ENCODE data around the gene ERCC3.
"Not testable (repeated sequence)": the region's sequence is repeated elsewhere in the genome, so short reads cannot be mapped to it uniquely, and the experiment has no call there.

ERCC3 gene

GRCh38 chr2:127277028-127277427 lies 16.9 kb downstream of the ERCC3 start:
- no peak for FAIRE-seq

GRCh38 chr2:127275789-127276188 lies 18.2 kb downstream of the ERCC3 start:
- no peak for FAIRE-seq

- no peak for FAIRE-seq
Measured at GRCh38 chr2:127275356-127275755, 18.6 kb downstream of the ERCC3 start.

- no peak for FAIRE-seq
Measured at GRCh38 chr2:127270663-127271062, 23.3 kb downstream of the ERCC3 start.

- FAIRE-seq: no peak
Measured at GRCh38 chr2:127261804-127262406, 32.0 kb downstream of the ERCC3 start.

- no peak for FAIRE-seq
Measured at GRCh38 chr2:127259355-127259754, 34.6 kb downstream of the ERCC3 start.

- no peak for FAIRE-seq
Measured at GRCh38 chr2:127256866-127257265, 37.1 kb downstream of the ERCC3 start.

- no peak for FAIRE-seq
Measured at GRCh38 chr2:127256381-127256780, 37.6 kb downstream of the ERCC3 start.

GRCh38 chr2:127255721-127256120 lies 38.2 kb downstream of the ERCC3 start:
- FAIRE-seq: no peak

- FAIRE-seq: no peak
Measured at GRCh38 chr2:127255146-127255545, 38.8 kb downstream of the ERCC3 start.

GRCh38 chr2:127254386-127254981 lies 39.5 kb downstream of the ERCC3 start:
- FAIRE-seq: no peak

- not testable (repeated sequence) for FAIRE-seq
Measured at GRCh38 chr2:127241184-127241583, 52.8 kb downstream of the ERCC3 start.

GRCh38 chr2:127239395-127239794 lies 54.5 kb downstream of the ERCC3 start:
- no peak for FAIRE-seq

GRCh38 chr2:127237768-127238167 lies 56.2 kb downstream of the ERCC3 start:
- not testable (repeated sequence) for FAIRE-seq

GRCh38 chr2:127235082-127235702 lies 58.8 kb downstream of the ERCC3 start:
- FAIRE-seq: no peak

GRCh38 chr2:127233710-127234109 lies 60.2 kb downstream of the ERCC3 start:
- no peak for FAIRE-seq

GRCh38 chr2:127231130-127231865 lies 62.6 kb downstream of the ERCC3 start:
- FAIRE-seq: no peak

- no peak for FAIRE-seq
Measured at GRCh38 chr2:127229555-127229954, 64.4 kb downstream of the ERCC3 start.

GRCh38 chr2:127228102-127228501 lies 65.8 kb downstream of the ERCC3 start:
- FAIRE-seq: no peak

GRCh38 chr2:127227264-127227660 lies 66.7 kb downstream of the ERCC3 start:
- not testable (repeated sequence) for FAIRE-seq

GRCh38 chr2:127226520-127227263 lies 67.3 kb downstream of the ERCC3 start:
- no peak for FAIRE-seq

- no peak for FAIRE-seq
Measured at GRCh38 chr2:127226132-127226519, 67.8 kb downstream of the ERCC3 start.

Data from islet of Langerhans (tissue), 1 donor.